GM10847 (cell line): ENCODE measurements around the gene CCR7.

ENCODE experiments used
- POLR2A ChIP-seq: IDR thresholded peaks from 2 replicates; pipeline ENCODE4 v1.6.1; 2011; ENCODE audit not compliant: insufficient read length; ENCODE audit errors: extremely low read depth

CCR7 gene

GRCh38 chr17:40511136-40511535, 54.1 kb downstream of the CCR7 start:
- TF ChIP-seq POLR2A, result no peak

GRCh38 chr17:40510328-40510648, 55.0 kb downstream of the CCR7 start:
- TF ChIP-seq POLR2A, result no peak

- no peak for TF ChIP-seq POLR2A
These were observed 55.5 kb downstream of the CCR7 start for GRCh38 chr17:40509626-40510327.

- TF ChIP-seq POLR2A, result no peak
These were observed 58.5 kb downstream of the CCR7 start for GRCh38 chr17:40506786-40507185.
